HG03457 (cell line): ENCODE data around the gene DLST.

Experiments
- ATAC-seq: cut with Tn5 transposase; IDR thresholded peaks from one replicate; pipeline ENCODE4 v1.9.1; 2021; ENCODE audit warnings: moderate number of reproducible peaks; ENCODE audit not compliant: unreplicated experiment

Gene DLST

DNA sequence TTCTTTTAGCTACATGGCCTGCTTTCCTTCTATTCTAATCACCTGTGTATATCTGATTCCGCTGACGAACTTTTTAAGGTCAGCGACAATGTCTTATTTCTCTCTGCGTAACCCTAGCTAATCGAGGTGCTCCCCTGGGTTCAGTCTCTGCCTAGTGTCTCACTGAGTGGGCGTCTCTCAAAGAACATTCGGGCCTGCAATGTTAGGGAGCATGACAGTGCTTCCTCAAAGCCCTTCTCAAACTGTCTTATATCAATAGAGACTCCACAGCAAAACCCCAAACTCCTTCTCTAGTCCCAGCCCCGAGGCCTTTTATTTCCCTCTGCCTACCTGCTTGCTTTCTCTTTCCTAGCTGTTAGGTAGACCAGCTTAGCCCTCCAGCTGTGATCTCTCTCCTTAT lies 55.0 kb downstream of the DLST start:
- ATAC-seq, result no peak

DNA sequence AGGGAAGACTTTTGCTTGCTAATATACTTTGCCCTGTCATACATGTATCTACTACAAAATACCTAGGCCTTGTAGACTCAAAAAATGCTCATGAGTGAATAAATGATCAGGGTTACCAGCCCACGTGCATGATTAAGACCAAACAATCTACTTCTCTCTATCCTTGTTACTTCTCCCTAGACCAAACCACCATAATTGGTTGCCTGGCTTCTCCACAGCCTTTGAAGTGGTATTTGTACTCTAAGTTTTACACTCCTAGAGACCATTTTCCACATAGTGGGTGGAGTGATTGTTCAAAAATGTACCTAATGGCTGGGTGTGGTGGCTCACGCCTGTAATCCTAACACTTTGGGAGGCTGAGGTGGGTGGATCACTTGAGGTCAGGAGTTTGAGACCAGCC lies 55.5 kb downstream of the DLST start:
- no peak for ATAC-seq

- ATAC-seq, result no peak
These were observed 57.1 kb downstream of the DLST start for GRCh38 chr14:74938531-74939495.

DNA sequence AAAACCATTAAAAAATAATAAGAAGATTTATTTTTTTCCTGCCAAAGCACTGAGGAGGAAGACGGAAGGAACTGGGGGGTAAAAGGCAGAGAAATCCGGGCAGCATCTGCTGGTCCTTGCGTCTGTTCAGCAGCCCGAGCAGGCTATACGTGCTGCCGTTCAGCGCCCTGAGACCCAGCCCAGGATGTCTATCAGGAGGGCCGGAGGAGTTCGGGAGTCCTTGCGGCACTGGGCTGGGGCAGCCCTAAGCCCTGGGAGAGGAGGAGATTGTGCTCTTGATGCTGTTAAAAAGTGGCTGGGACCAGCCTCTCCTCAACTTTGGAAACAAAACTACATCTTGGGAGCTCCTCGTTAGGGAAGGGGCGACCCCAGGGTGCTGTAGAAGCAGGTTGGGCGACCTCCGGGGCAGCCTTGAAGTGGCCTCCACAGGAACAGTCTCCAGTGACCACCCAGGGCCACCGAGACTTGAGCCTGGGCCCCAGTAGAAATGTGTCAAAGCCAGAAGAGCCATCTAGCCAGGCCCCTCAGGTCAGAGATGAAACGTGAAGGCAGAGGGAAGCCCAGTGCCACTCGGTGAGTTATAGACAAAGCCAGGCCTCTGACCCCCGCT lies 59.3 kb downstream of the DLST start:
- no peak for ATAC-seq

GRCh38 chr14:74941676-74942097 lies 60.0 kb downstream of the DLST start:
- ATAC-seq, result no peak

DNA sequence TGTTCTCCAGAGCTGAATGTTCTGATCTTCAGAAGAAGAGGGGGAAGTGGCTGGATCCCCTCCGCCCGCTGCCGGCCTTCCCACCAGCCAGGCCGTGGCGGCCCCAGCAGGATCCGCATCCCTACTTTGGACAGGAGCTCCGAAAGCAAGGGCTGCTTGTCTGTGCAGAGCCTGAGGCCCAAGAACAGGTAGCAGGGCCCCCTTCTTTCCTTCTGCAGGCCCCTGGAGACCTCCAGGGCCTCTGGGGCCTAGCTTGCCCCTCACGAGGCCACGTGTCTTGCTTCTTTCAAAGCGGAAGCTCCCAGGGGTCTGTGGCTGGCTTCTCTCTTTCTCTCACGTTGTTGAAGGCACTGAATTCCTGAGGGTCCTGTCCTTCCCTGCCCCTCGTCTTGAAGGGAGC lies 60.5 kb downstream of the DLST start:
- ATAC-seq, result no peak

GRCh38 chr14:74942608-74943007 lies 60.9 kb downstream of the DLST start:
- no peak for ATAC-seq

GRCh38 chr14:74945261-74945851 lies 63.6 kb downstream of the DLST start:
- ATAC-seq, result no peak

GRCh38 chr14:74945852-74946658 lies 64.3 kb downstream of the DLST start:
- no peak for ATAC-seq

DNA sequence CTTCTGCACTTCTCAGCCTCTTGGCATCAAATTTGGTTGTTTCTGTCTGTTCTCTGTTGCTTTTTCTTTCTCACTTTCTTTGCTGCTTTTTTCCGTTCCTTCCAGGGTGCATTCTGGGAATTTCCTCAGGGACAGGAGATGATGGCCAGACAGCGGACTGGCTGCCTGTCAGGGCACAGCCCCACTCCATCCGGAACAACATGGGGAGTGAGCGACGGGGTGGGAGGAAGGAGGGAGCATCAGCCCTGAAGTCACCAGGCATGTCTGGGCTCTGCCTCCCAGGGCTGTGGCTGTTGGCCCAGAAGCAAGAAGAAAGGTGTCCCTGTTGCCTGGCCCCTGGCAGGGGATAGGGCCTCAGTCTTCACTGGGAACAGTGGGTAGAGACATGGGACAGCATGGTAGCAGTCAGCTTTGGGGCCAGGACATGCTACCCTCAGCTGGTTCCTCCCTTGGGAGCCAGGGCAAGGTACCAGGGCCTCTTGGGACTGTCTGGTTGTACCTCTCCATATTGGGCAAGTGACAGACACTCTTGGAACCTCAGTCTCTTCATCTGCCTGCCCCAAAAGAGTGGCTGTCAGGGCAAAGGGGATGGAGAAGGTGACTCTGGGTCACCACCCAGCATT lies 65.1 kb downstream of the DLST start:
- ATAC-seq, result no peak

GRCh38 chr14:74947353-74948227 lies 65.9 kb downstream of the DLST start:
- ATAC-seq, result no peak

DNA sequence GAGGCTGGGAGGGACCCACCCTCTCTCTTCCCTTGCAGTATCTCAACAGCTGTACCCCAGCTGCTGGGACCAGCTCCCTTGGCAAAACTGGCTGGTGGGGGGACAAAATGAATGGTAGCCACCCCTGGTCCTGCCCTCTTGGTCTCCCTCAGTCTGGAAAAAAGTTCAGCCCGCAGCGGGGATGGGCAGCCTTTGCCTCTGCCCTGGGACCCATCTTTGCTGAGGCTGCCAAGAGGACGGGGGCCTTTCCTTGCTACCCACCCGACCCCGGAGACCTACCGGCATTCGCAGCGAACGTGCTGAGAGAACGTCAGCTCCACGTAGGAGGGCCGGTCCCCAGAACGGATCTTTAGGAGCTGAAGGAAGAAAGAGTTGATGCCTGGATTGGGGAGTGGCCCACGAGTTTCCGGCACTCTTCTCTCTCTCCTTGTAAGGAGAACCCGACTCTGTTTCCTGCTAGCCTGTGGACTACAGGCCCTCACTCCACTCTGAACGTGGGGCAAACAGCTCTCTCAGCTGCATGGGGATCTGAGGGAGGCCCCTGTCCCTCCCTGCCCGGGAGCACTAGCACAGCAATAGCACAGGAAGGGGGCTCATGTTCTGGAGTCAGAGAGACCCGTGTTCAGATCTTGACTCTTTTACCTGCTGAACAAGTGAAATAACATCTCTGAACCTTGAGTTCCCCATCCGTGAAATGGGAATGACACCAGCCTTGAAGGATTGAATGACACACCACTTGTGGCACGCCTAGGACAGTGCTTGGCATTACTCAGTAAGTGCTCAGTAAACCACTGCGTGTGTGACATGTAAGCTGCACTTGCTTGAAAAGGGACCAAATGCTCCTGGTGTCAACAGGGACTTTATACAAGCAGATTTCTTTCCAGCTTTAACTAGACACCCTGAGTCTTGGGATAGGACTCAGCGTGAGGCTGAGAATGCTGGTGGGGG lies 66.8 kb downstream of the DLST start:
- ATAC-seq, result no peak

DNA sequence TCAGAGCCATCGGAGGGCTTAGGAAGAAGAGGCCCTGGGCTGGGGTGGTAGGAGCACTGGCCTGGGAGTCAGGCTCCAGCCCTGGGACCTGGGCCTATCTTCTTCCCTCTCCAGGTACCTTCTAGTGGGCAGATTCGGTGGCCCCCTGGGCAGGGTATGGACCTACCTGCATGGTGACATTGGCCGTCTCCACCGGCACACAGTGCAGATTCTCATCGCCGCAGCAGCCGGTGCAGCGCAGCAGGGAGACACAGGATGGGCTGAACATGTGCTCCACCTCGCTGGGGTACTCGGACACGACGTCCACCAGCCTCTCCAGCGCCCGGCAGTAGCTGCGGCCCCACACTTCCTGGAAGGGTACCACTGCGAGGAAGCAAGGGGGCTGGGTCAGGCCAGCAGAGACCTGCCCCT lies 67.5 kb downstream of the DLST start:
- ATAC-seq, result no peak

- ATAC-seq, result no peak
These were observed 68.3 kb downstream of the DLST start for GRCh38 chr14:74949859-74950573.

GRCh38 chr14:74950795-74951442 lies 69.2 kb downstream of the DLST start:
- ATAC-seq, result no peak

DNA sequence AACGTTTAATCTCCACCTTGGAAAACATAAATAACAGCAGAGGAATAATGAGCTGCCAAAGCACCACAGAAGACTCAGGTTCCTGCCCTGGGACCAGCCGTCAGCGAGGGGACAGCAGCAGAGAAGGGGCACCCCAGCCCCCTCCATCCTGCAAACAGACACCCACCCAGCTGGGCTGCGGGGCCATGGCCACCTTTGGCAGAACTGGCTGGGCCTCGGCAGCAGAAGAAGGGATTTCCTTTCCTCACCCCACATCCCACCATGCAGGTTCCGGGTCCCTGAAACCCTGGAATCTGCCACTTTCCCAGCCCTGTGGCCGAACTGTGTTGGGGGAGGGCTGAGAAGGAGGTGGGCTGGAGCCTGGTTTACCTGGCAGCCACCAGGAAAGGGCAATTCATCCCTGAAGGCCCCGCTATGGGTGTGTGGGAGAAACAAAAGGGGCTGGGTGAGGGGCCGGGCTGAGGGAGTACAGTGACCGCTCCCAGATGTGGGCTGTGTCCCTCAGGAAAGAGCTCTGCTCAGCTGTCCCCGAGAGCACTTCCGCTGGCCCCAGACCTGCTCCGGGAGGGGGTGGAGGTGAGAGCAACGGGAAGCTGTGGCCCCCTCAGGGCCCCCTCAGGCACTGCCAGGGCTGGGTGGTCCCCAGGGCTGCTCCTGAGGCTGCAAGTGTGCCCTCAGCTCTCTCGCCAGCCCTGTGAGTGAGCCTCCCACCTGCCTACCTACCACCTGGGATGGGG lies 69.9 kb downstream of the DLST start:
- ATAC-seq, result no peak

GRCh38 chr14:74952180-74952665 lies 70.5 kb downstream of the DLST start:
- no peak for ATAC-seq
